KMS-11 (cell line): ENCODE data around the gene GART.

Experiments used
- H2AFZ ChIP-seq: fragments of 200-600 bp; sonication (generic); 2 replicates; pipeline ENCODE4 v1.6.1; 2016; ENCODE audit warnings: antibody characterized with exemption, mixed run types, low read depth
- H3K27ac ChIP-seq: fragments of 200-600 bp; sonication (generic); 2 replicates; pipeline ENCODE4 v1.6.1; 2016; ENCODE audit warnings: mild to moderate bottlenecking, mixed run types
- H3K27me3 ChIP-seq: fragments of 200-600 bp; sonication (generic); 2 replicates; pipeline ENCODE4 v1.6.1; 2017; ENCODE audit warnings: mild to moderate bottlenecking, low read depth, mixed run types, moderate library complexity; ENCODE audit not compliant: insufficient read depth
- H3K36me3 ChIP-seq: fragments of 200-600 bp; sonication (generic); 2 replicates; pipeline ENCODE4 v1.6.1; 2017; ENCODE audit warnings: mild to moderate bottlenecking, mixed run types; ENCODE audit not compliant: insufficient read depth
- H3K4me1 ChIP-seq: fragments of 200-600 bp; sonication (generic); 2 replicates; pipeline ENCODE4 v1.6.1; 2016; ENCODE audit warnings: mild to moderate bottlenecking, low read depth, mixed run types; ENCODE audit not compliant: poor library complexity, severe bottlenecking
- H3K4me2 ChIP-seq: fragments of 200-600 bp; sonication (generic); 2 replicates; pipeline ENCODE4 v1.7.0; 2016; ENCODE audit warnings: mild to moderate bottlenecking, mixed run types
- H3K4me3 ChIP-seq: fragments of 200-600 bp; sonication (generic); IDR thresholded peaks from 2 replicates; pipeline ENCODE4 v1.6.1; 2017; ENCODE audit warnings: low read depth, low read length, mixed read lengths; ENCODE audit not compliant: insufficient read depth
- H3K79me2 ChIP-seq: fragments of 200-600 bp; sonication (generic); 2 replicates; pipeline ENCODE4 v1.6.1; 2016; ENCODE audit warnings: low read depth, mixed run types; ENCODE audit not compliant: insufficient read depth
- H3K9ac ChIP-seq: fragments of 200-600 bp; sonication (generic); 2 replicates; pipeline ENCODE4 v1.6.1; 2016; ENCODE audit warnings: mild to moderate bottlenecking, mixed run types
- H4K20me1 ChIP-seq: fragments of 200-600 bp; sonication (generic); 2 replicates; pipeline ENCODE4 v1.6.1; 2016; ENCODE audit warnings: mild to moderate bottlenecking, mixed run types; ENCODE audit not compliant: insufficient read depth
- TF ChIP-seq, protein P1 (sequence below): fragments of 200-600 bp; sonication (generic); conservative IDR thresholded peaks from 2 replicates; pipeline ENCODE4 v1.6.1; 2017; ENCODE audit warnings: low read depth, mild to moderate bottlenecking, antibody characterized with exemption, low read length, moderate library complexity, mixed read lengths

The GART gene

DNA sequence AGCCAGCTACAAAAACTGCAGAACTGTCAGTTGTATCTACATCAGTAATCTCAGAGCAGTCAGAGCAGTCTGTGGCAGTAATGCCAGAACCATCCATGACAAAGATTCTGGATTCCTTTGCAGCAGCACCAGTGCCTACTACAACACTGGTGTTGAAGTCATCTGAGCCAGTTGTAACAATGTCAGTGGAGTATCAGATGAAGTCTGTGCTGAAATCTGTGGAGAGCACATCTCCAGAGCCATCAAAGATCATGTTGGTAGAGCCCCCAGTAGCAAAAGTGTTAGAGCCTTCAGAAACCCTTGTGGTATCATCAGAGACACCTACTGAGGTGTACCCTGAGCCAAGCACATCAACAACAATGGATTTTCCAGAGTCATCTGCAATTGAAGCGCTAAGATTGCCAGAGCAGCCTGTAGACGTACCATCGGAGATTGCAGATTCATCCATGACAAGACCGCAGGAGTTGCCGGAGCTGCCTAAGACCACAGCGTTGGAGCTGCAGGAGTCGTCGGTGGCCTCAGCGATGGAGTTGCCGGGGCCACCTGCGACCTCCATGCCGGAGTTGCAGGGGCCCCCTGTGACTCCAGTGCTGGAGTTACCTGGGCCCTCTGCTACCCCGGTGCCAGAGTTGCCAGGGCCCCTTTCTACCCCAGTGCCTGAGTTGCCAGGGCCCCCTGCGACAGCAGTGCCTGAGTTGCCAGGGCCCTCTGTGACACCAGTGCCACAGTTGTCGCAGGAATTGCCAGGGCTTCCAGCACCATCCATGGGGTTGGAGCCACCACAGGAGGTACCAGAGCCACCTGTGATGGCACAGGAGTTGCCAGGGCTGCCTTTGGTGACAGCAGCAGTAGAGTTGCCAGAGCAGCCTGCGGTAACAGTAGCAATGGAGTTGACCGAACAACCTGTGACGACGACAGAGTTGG lies 8.2 kb upstream of the GART start:
- Histone ChIP-seq H3K36me3 (peaks cover 63% of the 10 kb centered on the region; the same call in 1 of the 2 replicates), H2AFZ (no peak overlapping the region), H3K9ac (no peak overlapping the region), H3K4me2 (no peak overlapping the region), H3K79me2 (peaks cover 98% of the 10 kb centered on the region), H4K20me1 (peaks cover 55% of the 10 kb centered on the region), H3K27ac (no peak overlapping the region), H3K4me3 (no peak overlapping the region), H3K27me3 (no peaks in the 10 kb centered on the region), H3K4me1 (peaks cover 15% of the 10 kb centered on the region)
- TF ChIP-seq, protein P1, sequence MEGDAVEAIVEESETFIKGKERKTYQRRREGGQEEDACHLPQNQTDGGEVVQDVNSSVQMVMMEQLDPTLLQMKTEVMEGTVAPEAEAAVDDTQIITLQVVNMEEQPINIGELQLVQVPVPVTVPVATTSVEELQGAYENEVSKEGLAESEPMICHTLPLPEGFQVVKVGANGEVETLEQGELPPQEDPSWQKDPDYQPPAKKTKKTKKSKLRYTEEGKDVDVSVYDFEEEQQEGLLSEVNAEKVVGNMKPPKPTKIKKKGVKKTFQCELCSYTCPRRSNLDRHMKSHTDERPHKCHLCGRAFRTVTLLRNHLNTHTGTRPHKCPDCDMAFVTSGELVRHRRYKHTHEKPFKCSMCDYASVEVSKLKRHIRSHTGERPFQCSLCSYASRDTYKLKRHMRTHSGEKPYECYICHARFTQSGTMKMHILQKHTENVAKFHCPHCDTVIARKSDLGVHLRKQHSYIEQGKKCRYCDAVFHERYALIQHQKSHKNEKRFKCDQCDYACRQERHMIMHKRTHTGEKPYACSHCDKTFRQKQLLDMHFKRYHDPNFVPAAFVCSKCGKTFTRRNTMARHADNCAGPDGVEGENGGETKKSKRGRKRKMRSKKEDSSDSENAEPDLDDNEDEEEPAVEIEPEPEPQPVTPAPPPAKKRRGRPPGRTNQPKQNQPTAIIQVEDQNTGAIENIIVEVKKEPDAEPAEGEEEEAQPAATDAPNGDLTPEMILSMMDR, result no peak

DNA sequence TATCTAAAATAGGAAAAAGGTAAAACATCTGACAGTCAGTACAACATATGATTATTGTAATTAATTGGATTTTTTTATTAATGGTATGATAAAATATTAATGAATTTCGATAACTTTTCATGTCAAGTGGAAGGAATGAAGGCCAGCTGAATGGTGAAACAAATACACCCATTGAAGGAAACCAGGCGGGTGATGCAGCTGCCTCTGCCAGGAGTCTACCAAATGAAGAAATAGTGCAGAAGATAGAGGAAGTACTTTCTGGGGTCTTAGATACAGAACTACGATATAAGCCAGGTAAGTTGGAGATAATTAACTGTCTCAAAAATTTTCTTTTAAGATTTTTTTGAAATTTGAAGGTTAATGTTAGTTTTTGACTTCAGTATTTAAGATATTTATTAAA lies 4.2 kb upstream of the GART start:
- TF ChIP-seq, protein P1, result no peak
- no peak overlapping the region for H3K9ac ChIP-seq
- no peak overlapping the region for H3K4me3 ChIP-seq
- peaks cover 49% of the 10 kb centered on the region for H4K20me1 ChIP-seq
- H3K4me2 ChIP-seq, result peak overlapping the region; percentile 87; the same call in 1 of the 2 replicates
- peaks cover 88% of the 10 kb centered on the region for H3K79me2 ChIP-seq
- no peak overlapping the region for H2AFZ ChIP-seq
- no peak overlapping the region for H3K27ac ChIP-seq
- peaks cover 26% of the 10 kb centered on the region for H3K4me1 ChIP-seq
- no peaks in the 10 kb centered on the region for H3K27me3 ChIP-seq
- H3K36me3 ChIP-seq, result peaks cover 36% of the 10 kb centered on the region; the same call in 1 of the 2 replicates

DNA sequence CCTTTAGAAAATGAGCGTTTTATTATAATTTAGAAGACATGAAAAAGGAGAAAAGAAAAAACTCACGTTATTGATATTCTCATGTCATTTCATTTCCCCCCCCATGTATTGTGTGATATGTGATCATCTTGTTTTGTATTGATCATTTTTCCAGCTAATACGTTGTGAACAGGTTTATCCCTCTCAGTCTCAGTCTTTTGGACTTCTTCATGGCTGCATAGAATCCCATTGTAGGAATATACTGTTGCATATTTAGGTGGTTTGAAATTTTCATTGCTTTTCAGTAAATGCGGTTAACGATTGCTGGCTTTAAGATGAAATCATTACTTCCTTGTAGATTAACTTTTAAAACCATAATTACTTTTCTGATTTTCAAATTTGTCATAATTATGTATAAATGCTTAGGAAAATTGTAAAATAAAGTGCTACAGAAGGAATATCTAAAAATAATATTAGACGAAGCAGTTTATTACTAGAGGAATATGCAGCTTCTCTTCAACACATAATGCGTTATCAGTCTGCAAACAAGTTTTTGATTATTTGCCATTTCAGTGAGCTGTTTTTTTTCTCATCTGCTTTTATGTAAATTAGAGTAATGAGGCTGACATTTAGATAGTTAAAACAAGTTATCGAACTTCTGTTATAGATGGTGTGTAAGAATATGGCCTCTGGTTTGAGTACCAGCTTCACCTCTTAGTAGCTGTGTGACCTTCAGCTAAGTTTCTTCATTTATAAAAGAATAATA lies 2.7 kb upstream of the GART start:
- Histone ChIP-seq H3K27ac (peak overlapping the region; percentile 100; the same call in 1 of the 2 replicates), H2AFZ (no peak overlapping the region)
- TF ChIP-seq, protein P1, result no peak

DNA sequence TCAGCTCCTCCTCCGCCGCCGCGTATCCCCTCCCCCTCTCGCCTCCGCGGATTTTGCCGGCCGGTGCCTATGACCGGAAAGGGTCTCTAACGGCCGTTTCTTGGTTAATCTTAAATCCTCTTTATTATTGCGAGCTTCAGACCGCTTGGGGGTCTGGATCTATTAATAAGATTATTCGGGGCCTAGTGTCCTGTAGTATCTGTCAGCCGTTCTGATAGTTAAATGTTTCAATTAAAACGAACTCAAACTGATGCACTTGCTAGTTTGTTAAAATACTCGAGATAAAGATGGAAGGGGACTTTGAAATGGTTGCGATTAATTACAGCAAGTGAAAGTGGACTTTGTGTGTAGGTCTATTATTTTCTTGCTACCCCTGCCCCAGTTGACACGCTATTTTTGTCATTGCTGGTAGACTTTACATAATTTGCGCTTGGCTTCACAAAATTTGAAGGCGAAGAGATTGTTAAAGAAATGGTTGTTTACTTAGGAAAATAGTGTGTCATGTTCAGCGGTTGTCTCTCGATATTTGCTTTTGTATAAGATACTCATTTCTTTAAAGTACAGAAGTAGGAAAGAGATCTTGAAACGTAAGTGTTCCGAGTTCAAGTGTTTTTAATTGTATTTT lies 1.7 kb upstream of the GART start:
- TF ChIP-seq, protein P1, result no peak

More for the DNA sequence above, 2.7 kb upstream of the GART start:
- Histone ChIP-seq H3K27me3 (no peaks in the 10 kb centered on the region), H3K4me1 (peaks cover 39% of the 10 kb centered on the region), H3K36me3 (peaks cover 33% of the 10 kb centered on the region; the same call in 1 of the 2 replicates), H3K4me3 (no peak overlapping the region), H4K20me1 (peaks cover 44% of the 10 kb centered on the region), H3K4me2 (peak overlapping the region; percentile 87), H3K79me2 (peaks cover 88% of the 10 kb centered on the region), H3K9ac (peak overlapping the region; percentile 99; the same call in 1 of the 2 replicates)

More for the DNA sequence above, 1.7 kb upstream of the GART start:
- Histone ChIP-seq H2AFZ (peak overlapping the region; percentile 30; the same call in 1 of the 2 replicates), H3K4me1 (peaks cover 46% of the 10 kb centered on the region), H3K27ac (peak overlapping the region; percentile 100), H3K4me3 (no peak overlapping the region), H4K20me1 (peaks cover 40% of the 10 kb centered on the region), H3K9ac (peak overlapping the region; percentile 99), H3K27me3 (no peaks in the 10 kb centered on the region), H3K79me2 (peaks cover 88% of the 10 kb centered on the region), H3K4me2 (peak overlapping the region; percentile 87), H3K36me3 (peaks cover 29% of the 10 kb centered on the region; the same call in 1 of the 2 replicates)
